GF-D8 (cell line): Measurements from ENCODE around the gene TMEM252.
A peak's percentile ranks its signal among the peaks of the same experiment; 100 is the strongest.

Source experiments
- DNase-seq: peaks from one replicate; lab custom pipeline; 2025; lab: John Stamatoyannopoulos, UW

TMEM252 gene, protein sequence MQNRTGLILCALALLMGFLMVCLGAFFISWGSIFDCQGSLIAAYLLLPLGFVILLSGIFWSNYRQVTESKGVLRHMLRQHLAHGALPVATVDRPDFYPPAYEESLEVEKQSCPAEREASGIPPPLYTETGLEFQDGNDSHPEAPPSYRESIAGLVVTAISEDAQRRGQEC

DNA sequence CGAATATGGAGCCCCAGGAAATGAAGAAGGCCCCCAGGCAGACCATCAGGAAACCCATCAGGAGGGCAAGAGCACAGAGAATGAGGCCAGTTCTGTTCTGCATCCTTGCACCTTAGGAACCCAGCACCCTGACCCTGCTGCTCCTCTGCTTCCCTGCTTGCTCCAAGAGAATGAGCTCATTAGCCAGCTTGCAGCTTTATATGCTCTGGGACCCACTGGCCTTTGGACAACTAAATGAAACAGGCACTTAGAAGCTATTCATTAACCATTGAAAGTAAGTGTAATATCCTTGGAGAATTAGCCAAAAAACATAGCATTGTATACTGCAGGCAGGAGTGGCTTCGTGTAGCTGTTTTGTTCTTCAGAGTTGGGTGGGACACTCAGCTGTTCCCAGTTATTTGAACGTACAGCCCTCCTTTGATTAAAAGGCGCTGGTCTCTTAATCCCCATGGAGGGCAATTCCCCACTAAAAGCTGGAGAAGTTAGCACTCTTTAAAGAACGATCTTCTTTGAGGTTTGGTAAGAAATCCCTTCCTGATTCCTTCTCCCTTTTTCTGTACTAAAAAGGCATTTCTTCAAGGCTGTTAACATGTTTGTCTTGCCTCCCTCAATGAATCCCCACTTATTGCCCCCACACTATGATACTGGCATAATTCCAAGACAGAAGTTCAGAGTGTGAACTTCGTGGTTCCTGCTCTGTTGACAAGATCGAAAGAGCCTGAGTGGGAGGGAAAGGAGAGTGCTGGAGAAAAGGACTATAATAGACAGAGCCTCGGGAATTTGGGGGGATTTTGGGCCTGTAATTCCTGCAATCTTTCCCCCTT, at the start of gene TMEM252:
TSS of gene TMEM252 (minus strand) at position 172 of the 824 bp plus-strand sequence. CDS start at position 103, 69 bp downstream.
- no peak for DNase-seq

DNA sequence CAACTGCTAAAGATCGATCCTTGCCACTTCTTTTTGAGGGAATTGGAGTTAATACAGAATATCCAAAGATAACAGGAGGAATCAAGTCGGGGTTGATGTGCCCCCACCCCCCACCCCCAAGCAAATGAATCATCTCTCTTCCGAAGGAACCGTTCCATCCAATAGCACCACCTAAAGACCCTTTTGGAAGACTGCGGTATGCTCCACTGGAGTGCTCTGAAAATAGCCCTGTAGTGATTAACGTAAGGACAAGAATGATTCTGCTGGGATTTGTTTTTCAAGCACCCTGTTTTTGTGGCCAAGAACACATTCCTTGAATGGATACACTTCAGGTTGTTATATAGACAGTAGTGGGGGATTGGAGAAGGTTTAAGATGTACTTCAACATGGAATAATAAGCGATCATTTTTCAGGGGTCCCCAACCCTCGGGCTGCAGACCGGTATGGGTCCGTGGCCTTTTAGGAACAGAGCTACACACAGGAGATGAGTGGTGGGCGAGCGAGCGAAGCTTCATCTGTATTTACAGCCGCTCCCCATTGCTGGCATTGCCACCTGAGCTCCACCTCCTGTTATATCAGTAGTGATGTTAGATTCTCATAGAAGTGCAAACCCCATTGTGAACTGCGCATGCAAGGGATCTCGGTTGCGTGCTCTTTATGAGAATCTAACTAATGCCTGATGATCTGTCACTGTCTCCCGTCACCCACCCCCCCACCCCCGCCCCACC, 44.5 kb upstream of the TMEM252 start:
- DNase-seq = no peak

DNA sequence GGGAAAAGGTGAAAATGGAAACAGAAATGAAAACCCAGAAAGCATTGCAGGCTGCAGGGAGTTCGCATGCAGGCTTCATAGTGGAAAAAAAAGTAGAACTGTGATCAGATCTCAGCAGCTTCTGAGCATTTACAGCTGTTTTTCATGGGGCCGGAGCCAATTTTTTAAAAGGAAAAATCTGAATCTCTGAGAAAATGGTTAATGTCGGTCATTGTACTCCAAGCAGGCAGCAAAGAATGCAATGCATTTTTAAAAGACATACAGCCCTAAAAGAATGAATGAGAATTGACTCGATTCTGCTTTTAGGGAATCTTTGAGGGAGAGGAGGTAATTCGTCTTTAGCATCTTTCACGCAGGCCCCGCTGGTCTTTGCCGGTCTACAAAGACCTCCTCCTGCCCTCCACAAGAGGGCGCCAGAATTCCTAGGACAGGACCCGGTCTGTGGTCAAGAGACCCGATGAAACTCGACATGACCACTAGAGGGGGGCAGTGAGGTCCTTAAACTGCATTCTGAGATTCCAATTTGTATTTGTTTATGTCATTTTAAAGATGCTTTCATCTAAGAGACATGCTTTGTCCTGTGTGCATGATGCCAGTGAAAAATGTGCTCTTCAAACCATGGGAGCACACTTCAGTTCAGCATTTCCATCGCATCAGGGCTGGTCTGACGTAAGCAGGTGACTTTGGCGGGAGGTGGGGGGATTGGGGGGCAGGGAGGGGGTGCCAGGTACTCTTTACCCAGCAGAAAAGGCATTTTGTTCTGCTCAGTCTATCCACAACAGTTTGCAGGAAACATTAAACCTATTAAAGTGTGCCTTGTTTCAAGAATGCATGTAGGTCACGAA, 43.7 kb upstream of the TMEM252 start:
- peak; percentile 58 for DNase-seq

DNA sequence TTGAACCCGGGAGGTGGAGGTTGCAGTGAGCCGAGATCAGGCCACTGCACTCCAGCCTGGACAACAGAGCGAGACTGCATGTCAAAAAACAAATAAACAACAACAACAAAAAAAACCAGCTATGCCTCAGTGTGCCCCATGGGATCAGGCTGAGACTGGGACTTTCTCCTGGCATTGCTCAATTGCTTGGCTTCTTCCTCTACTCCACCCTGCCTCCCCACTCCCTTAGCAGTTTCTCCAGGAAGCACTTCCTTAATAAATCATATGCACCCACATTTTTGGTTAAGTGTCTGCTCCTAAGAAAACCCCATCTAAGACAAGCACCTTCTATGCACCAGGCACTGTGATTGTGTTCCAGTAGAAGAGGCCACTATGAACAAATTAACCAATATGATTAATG, 41.0 kb upstream of the TMEM252 start:
- no peak for DNase-seq

DNA sequence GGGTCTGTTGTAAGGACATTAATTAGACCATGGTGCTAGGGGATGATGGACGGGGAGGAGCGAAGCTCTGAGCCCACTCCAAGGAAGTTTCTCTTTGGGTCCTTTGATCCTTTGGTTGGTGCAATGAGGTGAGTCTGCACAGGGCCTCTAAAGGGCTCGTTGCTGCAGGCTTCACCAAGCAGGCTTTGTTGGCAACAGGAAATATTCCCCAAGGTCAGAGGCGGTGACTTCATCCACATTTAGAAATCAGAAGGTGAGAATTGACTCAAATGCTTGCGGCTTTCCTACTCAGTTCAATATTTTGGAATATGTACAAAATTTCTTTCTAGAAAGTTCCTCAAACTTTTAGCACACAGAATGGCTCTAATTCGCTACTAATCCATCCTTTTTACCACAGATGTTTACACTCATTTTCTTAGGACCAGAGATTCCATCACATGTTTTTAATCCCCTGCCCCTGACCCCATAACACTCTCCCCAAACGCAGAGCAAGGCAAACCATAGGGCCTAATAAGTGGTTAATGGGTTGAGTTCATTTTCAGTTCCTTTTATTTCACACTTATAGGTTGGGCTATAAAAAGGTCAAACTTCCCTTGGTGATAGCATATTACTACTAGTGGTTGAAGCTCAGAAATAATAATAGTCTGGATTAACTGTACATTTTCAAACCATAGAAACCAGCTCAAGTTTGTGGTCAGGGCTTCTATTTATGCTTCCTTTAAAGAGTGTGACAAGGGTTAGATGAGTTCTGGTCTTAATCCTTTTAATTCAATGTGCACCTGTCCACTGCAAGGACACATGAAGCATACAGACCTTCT, 37.3 kb upstream of the TMEM252 start:
- DNase-seq = no peak

DNA sequence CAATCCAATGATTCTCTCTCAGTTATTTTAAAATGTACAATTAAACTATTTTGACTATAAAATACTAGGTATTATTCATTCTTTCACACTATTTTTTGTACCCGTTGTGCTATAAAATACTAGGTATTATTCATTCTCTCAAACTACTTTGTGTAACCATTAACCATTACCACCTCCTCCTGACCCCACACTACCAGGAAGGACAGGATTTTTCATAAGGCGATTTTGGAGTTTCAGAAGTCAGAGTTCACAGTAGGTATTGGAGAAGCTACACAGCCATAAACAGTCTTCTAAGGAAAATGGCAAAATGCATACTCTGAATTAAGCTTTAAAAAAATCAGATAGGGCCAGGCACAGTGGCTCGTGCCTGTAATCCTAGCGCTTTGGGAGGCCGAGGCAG, 35.1 kb upstream of the TMEM252 start:
- DNase-seq = no peak

DNA sequence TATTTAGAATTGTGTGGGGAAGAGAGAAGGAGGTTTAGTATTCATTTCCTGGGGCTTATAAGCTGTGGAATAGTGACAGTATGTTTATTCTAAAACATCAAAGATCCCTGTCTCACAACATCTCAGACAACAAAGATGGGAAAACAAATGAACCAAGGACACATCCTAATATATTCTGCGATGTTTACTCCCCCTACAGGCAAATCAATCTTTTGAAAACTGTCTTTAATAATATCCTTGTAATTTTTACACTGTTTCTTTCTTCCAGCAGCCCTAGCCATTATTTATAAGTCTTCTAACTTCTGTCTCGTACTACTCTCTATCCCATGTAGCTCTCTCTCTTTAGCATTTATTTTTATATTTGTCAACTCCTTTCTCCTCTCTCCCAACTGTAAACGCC, 33.5 kb upstream of the TMEM252 start:
- DNase-seq = no peak

DNA sequence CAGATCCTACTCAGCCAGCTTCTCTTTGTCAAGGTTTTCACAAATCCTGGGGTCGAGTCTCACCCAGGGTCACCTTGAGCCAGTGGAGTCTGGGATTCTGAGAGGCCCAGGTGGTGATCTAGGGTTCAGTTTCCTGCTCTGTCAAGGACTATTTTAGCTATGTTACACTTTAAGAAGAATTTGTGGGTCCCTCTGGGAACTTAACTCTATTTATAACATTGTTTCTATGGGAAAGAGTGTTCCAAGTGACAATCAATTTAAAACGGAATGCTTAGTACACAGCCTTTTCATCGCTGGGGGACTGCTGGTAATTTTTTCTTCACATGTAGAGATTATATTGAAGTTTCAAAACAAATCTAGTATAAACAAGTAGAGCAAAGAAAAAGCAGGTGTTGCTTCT, 26.9 kb upstream of the TMEM252 start:
- no peak for DNase-seq

DNA sequence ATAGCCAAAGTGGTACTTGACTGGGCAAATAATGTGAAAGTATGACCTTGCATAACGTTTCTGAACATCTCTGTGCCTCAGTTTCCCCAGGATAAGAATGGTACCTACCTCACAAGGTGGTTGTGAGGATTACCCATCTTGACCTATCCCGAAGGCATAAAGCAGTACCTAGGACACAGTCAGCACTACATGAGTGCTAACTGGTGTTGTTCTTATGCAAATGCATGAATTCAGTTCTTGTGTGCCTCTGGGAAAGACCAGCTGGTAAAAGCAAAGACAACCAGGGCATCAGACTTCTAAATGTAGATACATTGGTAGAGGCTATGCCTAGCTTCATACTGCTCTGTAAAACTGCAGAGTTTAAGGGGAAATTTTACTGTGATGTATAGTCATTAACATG, 21.8 kb upstream of the TMEM252 start:
- DNase-seq = no peak

DNA sequence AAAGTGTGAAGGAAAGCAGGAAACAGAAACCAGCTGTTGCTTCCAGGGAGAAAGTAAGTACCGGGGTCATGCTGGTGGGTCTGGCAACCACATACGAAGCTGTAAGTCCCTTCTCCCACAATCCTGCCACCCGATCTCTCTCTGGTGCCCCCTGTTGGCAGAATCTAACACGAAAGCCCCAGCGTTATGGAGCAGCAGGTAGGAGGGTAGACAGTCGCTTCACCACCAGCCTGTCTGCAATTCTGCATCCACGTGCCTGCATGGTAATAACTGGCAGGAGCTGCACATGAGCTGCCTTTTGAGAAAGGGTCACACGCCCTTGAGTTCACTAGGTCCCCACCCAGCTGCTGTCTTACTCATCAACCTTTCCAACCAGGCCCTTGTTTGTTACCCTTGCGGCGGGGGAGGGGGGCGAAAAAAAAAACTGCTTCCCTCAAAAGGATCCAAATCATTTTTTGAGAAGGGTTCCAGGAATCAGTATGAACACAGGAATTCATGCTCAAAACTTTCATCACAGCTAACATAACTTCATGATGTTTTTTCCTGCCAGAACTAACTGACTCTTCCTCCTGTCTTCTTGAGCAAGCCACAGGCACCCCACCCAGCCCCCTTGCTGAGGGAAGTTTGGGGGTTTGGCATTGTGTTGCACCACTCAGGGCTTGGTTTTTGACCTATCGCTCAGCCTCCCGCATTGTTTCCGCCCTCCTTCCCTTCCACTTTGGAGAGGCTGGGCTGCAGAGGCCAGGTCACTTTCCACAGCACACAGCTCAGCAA, 19.6 kb upstream of the TMEM252 start:
- DNase-seq = peak; percentile 94

DNA sequence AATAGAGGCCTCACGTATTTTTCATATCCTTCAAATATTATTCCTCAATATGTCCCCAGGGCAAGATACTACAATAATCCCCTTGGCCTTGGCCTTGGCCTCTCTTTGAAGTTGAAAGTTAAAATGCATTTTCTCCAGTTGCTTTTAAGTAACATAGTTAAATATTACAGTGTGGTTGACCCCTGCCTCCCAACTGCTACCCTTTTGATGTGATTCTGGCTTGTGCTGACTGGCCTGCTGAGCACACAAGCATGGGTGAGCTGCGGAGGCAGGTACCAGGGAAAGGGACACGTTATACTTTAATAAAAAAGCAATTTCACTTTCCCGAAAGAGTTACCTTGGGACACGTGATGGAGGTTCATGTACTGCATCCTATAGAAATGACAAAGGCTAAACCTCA, 17.9 kb upstream of the TMEM252 start:
- no peak for DNase-seq

DNA sequence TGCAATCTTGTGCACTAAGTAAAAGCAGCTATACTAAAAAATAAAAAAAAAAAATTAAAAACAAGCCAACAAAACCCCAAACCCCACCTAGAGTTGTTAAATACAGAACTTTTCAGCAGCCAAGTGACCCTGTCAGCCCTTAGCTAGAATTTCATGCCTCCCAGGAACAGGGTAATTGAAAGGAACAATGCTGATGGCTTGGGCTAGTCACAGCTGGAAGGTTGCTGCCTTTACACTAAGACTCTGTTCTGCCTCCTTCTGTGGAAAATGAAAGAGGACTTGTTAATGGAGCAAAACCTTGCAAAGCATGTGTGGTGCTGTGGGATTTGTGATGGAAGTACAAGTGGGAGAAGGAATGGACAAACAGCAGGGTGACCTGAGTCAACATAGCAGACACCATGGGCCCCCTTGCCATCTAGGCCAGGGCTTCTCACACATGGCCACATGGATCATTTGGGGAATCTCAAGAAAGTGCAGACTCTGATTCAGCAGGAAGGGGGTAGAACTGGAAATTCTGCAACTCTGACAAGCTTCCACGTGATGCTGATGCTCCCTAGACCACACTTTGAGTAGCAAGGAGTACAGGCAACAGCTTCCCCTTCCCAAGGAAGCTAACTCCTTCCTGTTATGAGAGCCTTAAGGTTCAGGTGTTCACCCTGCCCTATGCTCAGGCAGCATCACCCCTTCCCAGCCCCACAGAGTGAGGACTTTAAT, 14.9 kb upstream of the TMEM252 start:
- no peak for DNase-seq

DNA sequence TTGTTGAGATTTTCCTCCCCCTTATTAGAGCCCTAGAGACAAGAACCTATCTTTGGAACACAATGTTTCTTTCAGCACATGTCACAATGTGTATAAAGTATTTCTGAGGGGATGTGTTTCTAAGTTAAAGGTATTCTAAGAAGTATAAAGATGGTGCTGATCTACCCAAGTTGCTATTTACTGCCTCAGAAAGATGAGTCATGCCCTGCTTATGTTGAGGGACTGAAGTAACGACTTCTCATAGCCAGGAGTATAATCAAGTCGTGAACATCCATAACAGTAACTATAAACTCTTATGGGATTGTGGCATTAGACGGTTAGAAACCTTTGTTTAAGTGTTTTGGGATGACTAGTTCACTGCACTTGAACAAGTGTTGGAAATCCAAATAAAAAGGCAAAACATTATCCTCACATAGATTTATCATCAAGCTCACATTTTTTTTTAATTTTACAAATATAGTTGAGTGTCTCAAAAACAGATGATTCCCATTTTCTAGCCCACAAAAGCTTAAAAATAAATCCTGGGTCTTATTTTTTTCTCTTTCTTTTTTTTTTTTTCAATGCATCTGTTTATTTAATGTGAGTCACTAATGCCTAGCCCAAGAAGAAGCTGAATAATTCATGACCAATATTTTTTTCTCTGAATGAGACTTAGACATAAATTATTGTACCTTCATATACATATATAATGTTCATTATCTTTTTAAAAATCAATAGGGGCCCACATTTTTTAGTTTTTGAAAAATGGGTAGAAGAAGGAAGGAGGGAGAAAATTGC, 12.2 kb upstream of the TMEM252 start:
- DNase-seq = no peak

DNA sequence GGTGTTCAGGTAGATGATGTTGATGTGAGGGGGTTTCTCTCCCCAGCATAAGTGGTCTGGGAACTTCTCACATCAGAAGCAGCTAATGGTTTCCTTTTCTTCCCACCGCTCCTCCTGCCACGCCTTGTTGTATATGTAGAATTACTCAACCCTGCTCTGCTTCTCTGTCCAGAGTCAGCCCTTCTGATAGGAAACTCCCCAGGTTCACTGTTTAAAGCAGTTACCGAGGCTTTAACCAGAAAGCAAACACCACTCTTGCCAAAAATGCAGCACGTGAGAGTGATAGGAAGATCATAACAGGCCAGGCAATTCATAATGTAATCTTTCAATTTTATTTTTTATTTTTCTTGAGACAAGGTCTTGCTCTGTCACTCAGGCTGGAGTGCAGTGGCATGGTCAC, 10.5 kb upstream of the TMEM252 start:
- DNase-seq = no peak

DNA sequence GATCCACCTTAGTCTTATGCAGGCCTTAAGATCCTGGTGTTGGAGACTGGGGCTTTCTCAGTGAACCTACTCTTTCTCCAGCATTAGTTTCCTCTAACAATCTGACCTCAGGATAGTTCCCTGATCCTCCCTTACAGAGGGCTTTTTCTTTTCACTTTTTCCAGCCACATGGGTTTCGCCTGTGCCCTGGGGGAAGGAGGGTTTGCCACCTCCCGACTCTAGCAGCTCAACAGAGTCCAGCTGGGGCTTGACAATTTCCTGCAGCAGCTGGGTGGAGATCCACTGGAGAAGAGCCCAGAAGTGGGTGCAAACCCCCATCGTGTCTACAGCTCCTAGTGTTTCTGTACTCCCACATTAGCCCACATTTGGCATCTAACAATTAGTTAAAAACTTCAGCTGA, 7.6 kb upstream of the TMEM252 start:
- no peak for DNase-seq

DNA sequence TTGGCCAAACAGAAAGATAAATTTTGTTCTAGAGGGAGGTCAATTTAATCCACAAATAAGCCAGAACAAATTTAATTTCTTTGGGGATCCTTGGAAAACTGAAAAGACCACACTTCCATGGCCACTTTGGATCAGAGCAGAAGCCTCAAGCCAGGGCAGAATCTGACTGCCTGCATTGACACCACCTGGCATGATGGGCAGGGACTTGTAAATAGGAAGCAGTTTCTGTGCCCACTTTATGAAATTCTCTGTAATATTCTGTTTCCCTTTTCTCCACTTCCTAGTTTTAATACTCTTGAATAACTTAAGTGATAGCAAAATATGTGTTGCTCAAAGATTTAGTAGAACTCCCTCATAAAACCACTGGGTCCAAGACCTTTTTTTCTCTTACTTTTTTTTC, 6.7 kb upstream of the TMEM252 start:
- peak; percentile 22 for DNase-seq

DNA sequence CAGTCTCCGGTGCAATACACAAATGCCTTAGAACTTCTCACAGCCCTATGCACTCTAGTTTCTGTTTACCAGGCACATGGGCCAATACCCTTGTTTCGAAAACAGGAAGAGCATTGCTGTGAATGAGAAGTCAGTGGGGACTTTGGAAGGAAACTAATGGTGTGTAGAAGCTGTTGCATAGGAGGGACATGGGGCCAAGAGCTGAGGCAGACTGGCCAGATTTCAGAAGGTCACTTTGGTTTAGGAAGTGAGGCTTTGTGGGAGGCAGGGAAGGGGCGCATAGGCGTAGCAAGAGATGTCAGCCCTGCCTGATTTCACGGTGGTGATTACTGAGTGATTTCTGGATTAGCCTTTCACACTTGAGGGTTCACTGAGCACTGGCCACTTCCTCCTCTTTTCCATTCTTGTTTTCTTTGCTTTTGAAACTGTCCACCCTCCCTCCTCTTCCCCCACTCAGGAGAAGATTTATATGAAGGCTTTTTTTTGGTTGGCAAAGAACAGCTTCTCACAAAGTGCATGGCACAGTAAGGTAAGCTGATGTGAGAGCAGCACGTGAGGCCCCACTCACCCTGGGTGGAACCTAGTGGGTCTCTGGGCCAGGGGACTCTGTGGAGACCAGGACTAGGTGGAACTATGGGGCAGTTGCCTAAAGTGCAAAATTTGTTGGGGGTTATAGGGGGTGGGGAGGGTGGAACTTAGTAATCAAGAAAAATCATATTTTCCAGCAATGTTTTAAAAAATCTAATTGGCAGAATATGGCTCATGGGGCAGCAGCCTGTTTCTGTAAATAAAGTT, 6.1 kb upstream of the TMEM252 start:
- peak; percentile 81 for DNase-seq

DNA sequence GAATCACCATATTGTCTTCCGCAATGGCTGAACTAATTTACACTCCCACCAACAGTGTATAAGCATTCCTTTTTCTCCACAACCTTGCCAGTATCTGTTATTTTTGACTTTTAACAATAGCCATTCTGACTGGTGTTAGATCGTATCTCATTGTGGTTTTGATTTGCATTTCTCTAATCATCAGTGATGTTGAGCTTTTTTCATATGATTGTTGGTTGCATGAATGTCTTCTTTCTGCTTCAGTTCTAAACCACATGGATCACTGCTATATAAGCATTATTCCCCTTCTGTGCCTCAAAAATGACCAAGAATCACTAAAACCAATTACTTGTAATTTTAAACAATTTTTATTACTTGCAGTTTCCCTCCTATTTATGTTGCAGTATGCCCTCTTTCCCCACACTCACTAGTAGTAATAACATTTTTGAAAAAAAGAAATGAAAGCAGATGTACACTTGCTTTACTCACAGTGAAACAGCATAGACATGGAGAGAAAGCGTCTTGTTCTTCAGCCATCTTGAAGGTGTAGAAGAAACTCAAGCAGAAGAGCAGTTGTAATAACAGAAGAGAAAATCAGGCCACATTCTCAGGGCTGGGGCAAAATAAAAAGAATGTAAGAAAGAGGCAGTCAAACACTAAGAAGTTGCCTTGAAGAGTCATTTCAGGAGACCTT, 4.5 kb upstream of the TMEM252 start:
- DNase-seq = no peak
